ENCODE measurements around the gene LIPE. TPM values are rescaled to one million over a fixed set of nuclear protein-coding genes. Genes with fewer than 3 reads are reported as not detected.

The LIPE gene
- total and polyA plus RNA-seq, 2 experiments from 2014 or later, result 0.22 to 0.61 TPM

DNA sequence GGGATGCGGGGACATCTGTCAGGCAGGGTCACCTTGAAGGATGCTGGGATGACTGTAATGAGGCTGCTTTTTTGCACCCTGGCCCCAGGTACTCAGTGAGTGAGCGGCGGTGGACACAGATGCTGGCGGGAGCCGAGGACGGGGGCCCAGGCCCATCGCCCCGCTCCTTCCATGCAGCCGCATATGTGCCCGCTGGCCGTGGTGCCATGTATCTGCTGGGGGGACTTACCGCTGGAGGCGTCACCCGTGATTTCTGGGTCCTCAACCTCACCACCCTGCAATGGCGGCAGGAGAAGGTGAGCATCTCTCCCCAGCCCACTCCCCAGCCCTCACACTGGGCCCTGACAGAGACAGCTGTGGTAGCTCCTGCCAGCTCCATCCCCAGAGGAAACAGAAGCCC lies 70.5 kb downstream of the LIPE start:
- no peaks in the 10 kb centered on the region for H3K9me3 ChIP-seq (ENCODE audit: low read depth)
- H3F3A ChIP-seq (ENCODE audit: insufficient read depth), result no peaks in the 10 kb centered on the region
- no peak for DNase-seq
- no peaks in the 10 kb centered on the region for H3K36me3 ChIP-seq (ENCODE audit: low read depth)
- 98 to 99% methylated on average over 12 to 15 of the region's 15 CpGs for WGBS, 2 experiments (ENCODE audit: low coverage in 1 of 2, low lambda C conversion rate in 2 of 2, missing lambda C conversion rate in 2 of 2)
- H3K27me3 ChIP-seq (replicated peaks; ENCODE audit: insufficient read depth), result no peaks in the 10 kb centered on the region
- no peak overlapping the region for H2AFZ ChIP-seq
- TF ChIP-seq EZH2 (IDR thresholded peaks at IDR 0.05; ENCODE audit: insufficient read depth, poor library complexity, severe bottlenecking), result no peak
- no peak for TF ChIP-seq EZH2phosphoT487 (IDR thresholded peaks at IDR 0.05; ENCODE audit: insufficient read depth, low read depth)
- in situ Hi-C loops (cut with MboI), result no loop called here
- no peaks in the 10 kb centered on the region for H3K9me2 ChIP-seq (ENCODE audit: insufficient read depth)
- H3K79me2 ChIP-seq (ENCODE audit: insufficient read depth), result no peaks in the 10 kb centered on the region
- no peak overlapping the region for H3K4me2 ChIP-seq (ENCODE audit: unreplicated experiment)
- H4K20me1 ChIP-seq (ENCODE audit: insufficient read depth), result no peaks in the 10 kb centered on the region
- H3K4me1 ChIP-seq (ENCODE audit: insufficient read depth), result no peaks in the 10 kb centered on the region
- H3K4me3 ChIP-seq, result no peak overlapping the region
- no peak overlapping the region for H3K27ac ChIP-seq
- no peak overlapping the region for H3K9ac ChIP-seq

DNA sequence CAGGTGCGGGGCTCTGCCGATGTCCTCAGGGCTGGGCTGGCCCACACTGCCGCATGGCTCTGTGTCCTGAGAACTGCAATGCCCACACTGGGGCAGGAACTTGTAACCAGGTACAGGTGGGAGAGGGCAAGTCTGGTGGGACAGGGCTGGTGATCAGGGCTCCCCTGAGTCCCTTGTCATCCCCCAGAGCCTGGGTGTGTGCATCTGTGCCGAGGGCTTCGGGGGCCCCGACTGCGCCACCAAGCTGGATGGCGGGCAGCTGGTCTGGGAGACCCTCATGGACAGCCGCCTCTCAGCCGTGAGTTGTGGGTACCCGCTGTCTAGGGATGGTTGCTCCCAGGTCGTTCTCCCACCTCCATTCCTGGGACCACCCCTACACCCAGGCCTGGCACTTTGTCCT lies 71.3 kb downstream of the LIPE start:
- in situ Hi-C loops (cut with MboI), result no loop called here

GRCh38 chr19:42353341-42354015 lies 73.7 kb downstream of the LIPE start:
- no peak overlapping the region for H2AFZ ChIP-seq
- H3K9me3 ChIP-seq (ENCODE audit: low read depth), result no peaks in the 10 kb centered on the region
- H3F3A ChIP-seq (ENCODE audit: insufficient read depth), result no peaks in the 10 kb centered on the region
- no peak overlapping the region for H3K4me2 ChIP-seq (ENCODE audit: unreplicated experiment)
- TF ChIP-seq EZH2phosphoT487 (IDR thresholded peaks at IDR 0.05; ENCODE audit: insufficient read depth, low read depth) (no peak), EZH2 (IDR thresholded peaks at IDR 0.05; ENCODE audit: insufficient read depth, poor library complexity, severe bottlenecking) (no peak)
- H3K4me3 ChIP-seq, result no peak overlapping the region
- no peak overlapping the region for H3K9ac ChIP-seq
- no peaks in the 10 kb centered on the region for H4K20me1 ChIP-seq (ENCODE audit: insufficient read depth)
- no peaks in the 10 kb centered on the region for H3K36me3 ChIP-seq (ENCODE audit: low read depth)
- DNase-seq, result no peak
- H3K79me2 ChIP-seq (ENCODE audit: insufficient read depth), result no peaks in the 10 kb centered on the region
- no peaks in the 10 kb centered on the region for H3K27me3 ChIP-seq (replicated peaks; ENCODE audit: insufficient read depth)
- H3K4me1 ChIP-seq (ENCODE audit: insufficient read depth), result no peaks in the 10 kb centered on the region
- in situ Hi-C loops (cut with MboI), result no loop called here
- no peaks in the 10 kb centered on the region for H3K9me2 ChIP-seq (ENCODE audit: insufficient read depth)
- 94 to 96% methylated on average over 19 to 26 of the region's 29 CpGs for WGBS, 2 experiments (ENCODE audit: low coverage in 1 of 2, low lambda C conversion rate in 2 of 2, missing lambda C conversion rate in 2 of 2)
- no peak overlapping the region for H3K27ac ChIP-seq

More for the DNA sequence above, 71.3 kb downstream of the LIPE start:
- Histone ChIP-seq H3K27ac (no peak overlapping the region), H3K4me2 (ENCODE audit: unreplicated experiment) (no peak overlapping the region), H3K36me3 (ENCODE audit: low read depth) (no peaks in the 10 kb centered on the region), H3K79me2 (ENCODE audit: insufficient read depth) (no peaks in the 10 kb centered on the region), H3K4me1 (ENCODE audit: insufficient read depth) (no peaks in the 10 kb centered on the region), H3K9me3 (ENCODE audit: low read depth) (no peaks in the 10 kb centered on the region), H4K20me1 (ENCODE audit: insufficient read depth) (no peaks in the 10 kb centered on the region), H3K9me2 (ENCODE audit: insufficient read depth) (no peaks in the 10 kb centered on the region), H2AFZ (no peak overlapping the region), H3K4me3 (no peak overlapping the region), H3F3A (ENCODE audit: insufficient read depth) (no peaks in the 10 kb centered on the region), H3K9ac (no peak overlapping the region), H3K27me3 (replicated peaks; ENCODE audit: insufficient read depth) (no peaks in the 10 kb centered on the region)
- 93 to 94% methylated on average over 10 to 12 of the region's 12 CpGs for WGBS, 2 experiments (ENCODE audit: low coverage in 1 of 2, low lambda C conversion rate in 2 of 2, missing lambda C conversion rate in 2 of 2)
- DNase-seq, result no peak
- no peak for TF ChIP-seq EZH2 (IDR thresholded peaks at IDR 0.05; ENCODE audit: insufficient read depth, poor library complexity, severe bottlenecking)
- TF ChIP-seq EZH2phosphoT487 (IDR thresholded peaks at IDR 0.05; ENCODE audit: insufficient read depth, low read depth), result no peak

DNA sequence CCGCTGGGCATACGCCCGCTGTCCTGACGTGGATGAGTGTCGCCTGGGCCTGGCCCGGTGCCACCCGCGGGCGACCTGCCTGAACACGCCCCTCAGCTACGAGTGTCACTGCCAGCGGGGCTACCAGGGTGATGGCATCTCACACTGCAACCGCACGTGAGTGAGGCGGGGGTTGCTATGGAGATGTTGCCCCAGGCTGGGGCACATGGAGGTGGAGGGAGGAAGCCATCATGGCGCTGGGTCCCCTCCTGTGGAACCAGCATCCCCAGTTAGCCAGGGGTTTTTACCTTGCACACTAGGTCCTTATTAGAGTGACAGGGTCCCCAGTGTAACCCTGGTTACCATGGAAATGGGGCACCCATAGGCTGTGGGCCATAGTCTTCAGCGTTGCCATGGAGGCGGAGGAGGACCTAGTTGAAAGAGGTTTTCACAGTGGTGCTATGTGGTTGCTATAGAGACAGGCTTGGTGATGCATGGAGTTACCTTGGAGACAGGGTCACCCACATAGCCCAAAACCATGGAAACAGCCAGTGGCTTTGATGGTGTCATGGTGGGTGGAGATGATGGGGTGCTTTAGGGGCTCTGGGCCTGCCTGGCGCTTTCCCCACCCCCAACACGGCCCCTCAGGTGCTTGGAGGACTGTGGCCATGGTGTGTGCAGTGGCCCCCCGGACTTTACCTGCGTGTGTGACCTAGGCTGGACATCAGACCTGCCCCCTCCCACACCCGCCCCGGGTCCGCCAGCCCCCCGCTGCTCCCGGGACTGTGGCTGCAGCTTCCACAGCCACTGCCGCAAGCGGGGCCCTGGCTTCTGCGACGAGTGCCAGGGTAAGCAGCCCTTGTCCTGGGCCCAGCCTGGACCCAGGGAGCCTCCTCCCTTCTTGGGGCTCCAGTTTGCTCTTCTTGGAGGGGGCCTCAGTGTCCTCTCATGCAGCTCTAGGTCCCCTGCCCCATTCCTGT lies 74.6 kb downstream of the LIPE start:
- WGBS, 2 experiments (ENCODE audit: low coverage in 1 of 2, low lambda C conversion rate in 2 of 2, missing lambda C conversion rate in 2 of 2), result 84 to 86% methylated on average over 23 to 30 of the region's 31 CpGs
- Histone ChIP-seq H3K79me2 (ENCODE audit: insufficient read depth) (no peaks in the 10 kb centered on the region), H3K9me2 (ENCODE audit: insufficient read depth) (no peaks in the 10 kb centered on the region), H3F3A (ENCODE audit: insufficient read depth) (no peaks in the 10 kb centered on the region), H4K20me1 (ENCODE audit: insufficient read depth) (no peaks in the 10 kb centered on the region), H3K27ac (no peak overlapping the region), H3K36me3 (ENCODE audit: low read depth) (no peaks in the 10 kb centered on the region), H3K9ac (no peak overlapping the region), H2AFZ (no peak overlapping the region), H3K4me3 (no peak overlapping the region), H3K9me3 (ENCODE audit: low read depth) (no peaks in the 10 kb centered on the region), H3K4me1 (ENCODE audit: insufficient read depth) (no peaks in the 10 kb centered on the region), H3K4me2 (ENCODE audit: unreplicated experiment) (no peak overlapping the region), H3K27me3 (replicated peaks; ENCODE audit: insufficient read depth) (no peaks in the 10 kb centered on the region)
- peak; percentile 41 for DNase-seq
- TF ChIP-seq EZH2phosphoT487 (IDR thresholded peaks at IDR 0.05; ENCODE audit: insufficient read depth, low read depth), result no peak
- no peak for TF ChIP-seq EZH2 (IDR thresholded peaks at IDR 0.05; ENCODE audit: insufficient read depth, poor library complexity, severe bottlenecking)
- in situ Hi-C loops (cut with MboI), result no loop called here

Small RNAs within 50 kb of the gene (small RNA-seq; reads per million reads assigned to genes)
- gene RNU4-60P (ENCODE audit: low read depth, low replicate concordance), result not detected

Other genes starting within 250 kb of the LIPE start
- 27.8 and 34.7 TPM in 2 replicates for gene DEDD2, start 209.7 kb downstream of the LIPE start, total RNA-seq (2014; rRNA removed; shearing (Covaris generic))
- 21.1 and 22.5 TPM in 2 replicates for gene DEDD2, start 209.7 kb downstream of the LIPE start, polyA plus RNA-seq (2016; fragmentation: Nextera tagmentation; extraction: Ambion mirVana)
- gene ZNF526, start 207.1 kb downstream of the LIPE start, total RNA-seq (2014; rRNA removed; shearing (Covaris generic)), result 7.8 and 8.7 TPM in 2 replicates
- 10.2 and 10.5 TPM in 2 replicates for gene ZNF526, start 207.1 kb downstream of the LIPE start, polyA plus RNA-seq (2016; fragmentation: Nextera tagmentation; extraction: Ambion mirVana)
- 23.1 and 33.4 TPM in 2 replicates for gene GSK3A, start 184.8 kb downstream of the LIPE start, total RNA-seq (2014; rRNA removed; shearing (Covaris generic))
- 13.0 and 13.1 TPM in 2 replicates for gene GSK3A, start 184.8 kb downstream of the LIPE start, polyA plus RNA-seq (2016; fragmentation: Nextera tagmentation; extraction: Ambion mirVana)
- gene ERF, start 172.3 kb downstream of the LIPE start, total RNA-seq (2014; rRNA removed; shearing (Covaris generic)), result 29.6 and 31.9 TPM in 2 replicates
- gene ERF, start 172.3 kb downstream of the LIPE start, polyA plus RNA-seq (2016; fragmentation: Nextera tagmentation; extraction: Ambion mirVana), result 21.2 and 24.7 TPM in 2 replicates
- 17.5 and 22.3 TPM in 2 replicates for gene CIC, start 158.1 kb downstream of the LIPE start, total RNA-seq (2014; rRNA removed; shearing (Covaris generic))
- 7.8 and 8.3 TPM in 2 replicates for gene CIC, start 158.1 kb downstream of the LIPE start, polyA plus RNA-seq (2016; fragmentation: Nextera tagmentation; extraction: Ambion mirVana)
- gene PRR19, start 125.3 kb downstream of the LIPE start, total RNA-seq (2014; rRNA removed; shearing (Covaris generic)), result 1.1 TPM in 1 of 2 replicates, not detected in the other
- 0.84 and 1.1 TPM in 2 replicates for gene PRR19, start 125.3 kb downstream of the LIPE start, polyA plus RNA-seq (2016; fragmentation: Nextera tagmentation; extraction: Ambion mirVana)
- 22.5 and 26.0 TPM in 2 replicates for gene PAFAH1B3, start 124.8 kb downstream of the LIPE start, total RNA-seq (2014; rRNA removed; shearing (Covaris generic))
- 19.4 and 22.1 TPM in 2 replicates for gene PAFAH1B3, start 124.8 kb downstream of the LIPE start, polyA plus RNA-seq (2016; fragmentation: Nextera tagmentation; extraction: Ambion mirVana)
- not detected in 2 replicates for gene TMEM145, start 114.1 kb downstream of the LIPE start, total RNA-seq (2014; rRNA removed; shearing (Covaris generic))
- gene TMEM145, start 114.1 kb downstream of the LIPE start, polyA plus RNA-seq (2016; fragmentation: Nextera tagmentation; extraction: Ambion mirVana), result not detected in 2 replicates
- gene MEGF8, start 101.8 kb downstream of the LIPE start, total RNA-seq (2014; rRNA removed; shearing (Covaris generic)), result 26.6 and 28.5 TPM in 2 replicates
- gene MEGF8, start 101.8 kb downstream of the LIPE start, polyA plus RNA-seq (2016; fragmentation: Nextera tagmentation; extraction: Ambion mirVana), result 5.4 and 5.5 TPM in 2 replicates
- not detected in 2 replicates for gene CNFN, start 37.1 kb downstream of the LIPE start, total RNA-seq (2014; rRNA removed; shearing (Covaris generic))
- gene CNFN, start 37.1 kb downstream of the LIPE start, polyA plus RNA-seq (2016; fragmentation: Nextera tagmentation; extraction: Ambion mirVana), result 0.82 and 1.1 TPM in 2 replicates
- not detected in 2 replicates for gene CXCL17, start 15.6 kb upstream of the LIPE start, total RNA-seq (2014; rRNA removed; shearing (Covaris generic))
- not detected in 2 replicates for gene CXCL17, start 15.6 kb upstream of the LIPE start, polyA plus RNA-seq (2016; fragmentation: Nextera tagmentation; extraction: Ambion mirVana)
- gene CEACAM1, start 101.1 kb upstream of the LIPE start, total RNA-seq (2014; rRNA removed; shearing (Covaris generic)), result not detected in 2 replicates
- gene CEACAM1, start 101.1 kb upstream of the LIPE start, polyA plus RNA-seq (2016; fragmentation: Nextera tagmentation; extraction: Ambion mirVana), result not detected in 2 replicates
- not detected in 2 replicates for gene CEACAM8, start 167.5 kb upstream of the LIPE start, total RNA-seq (2014; rRNA removed; shearing (Covaris generic))
- not detected in 2 replicates for gene CEACAM8, start 167.5 kb upstream of the LIPE start, polyA plus RNA-seq (2016; fragmentation: Nextera tagmentation; extraction: Ambion mirVana)